PC-3 (cell line): ENCODE data around the gene DPEP1.

ENCODE experiments used
- EZH2 ChIP-seq: fragments of 300-600 bp; sonication (generic); IDR thresholded peaks from one replicate; pipeline ENCODE4 v1.6.1; 2017; ENCODE audit warnings: antibody characterized with exemption, mild to moderate bottlenecking, low read length; ENCODE audit not compliant: unreplicated experiment
- TF ChIP-seq, protein P1 (sequence below): fragments of 300-600 bp; sonication (generic); conservative IDR thresholded peaks from 2 replicates; pipeline ENCODE4 v1.5.1; 2017; ENCODE audit warnings: antibody characterized with exemption, low read depth, mild to moderate bottlenecking, low read length

DNA sequence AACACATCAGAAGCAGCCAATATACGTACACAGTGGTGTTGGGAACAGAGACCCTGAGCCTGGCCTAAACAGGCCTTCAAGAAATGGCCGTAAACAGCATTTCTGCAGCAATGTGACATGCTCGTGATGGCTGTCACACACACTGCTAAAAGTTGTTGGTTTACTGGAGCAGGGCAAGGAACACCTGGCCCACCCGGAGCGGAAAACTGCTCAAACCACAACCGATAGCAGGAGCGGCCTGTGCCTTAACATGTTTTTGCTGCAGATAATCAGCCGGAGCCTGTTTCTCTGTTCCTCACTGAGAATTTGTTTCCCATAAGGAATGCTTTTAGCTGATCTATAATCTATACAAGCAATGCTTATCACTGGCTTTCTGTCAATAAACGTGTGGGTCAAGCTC is 6.0 kb upstream of the DPEP1 start:
- no peak for TF ChIP-seq EZH2
- TF ChIP-seq, protein P1, sequence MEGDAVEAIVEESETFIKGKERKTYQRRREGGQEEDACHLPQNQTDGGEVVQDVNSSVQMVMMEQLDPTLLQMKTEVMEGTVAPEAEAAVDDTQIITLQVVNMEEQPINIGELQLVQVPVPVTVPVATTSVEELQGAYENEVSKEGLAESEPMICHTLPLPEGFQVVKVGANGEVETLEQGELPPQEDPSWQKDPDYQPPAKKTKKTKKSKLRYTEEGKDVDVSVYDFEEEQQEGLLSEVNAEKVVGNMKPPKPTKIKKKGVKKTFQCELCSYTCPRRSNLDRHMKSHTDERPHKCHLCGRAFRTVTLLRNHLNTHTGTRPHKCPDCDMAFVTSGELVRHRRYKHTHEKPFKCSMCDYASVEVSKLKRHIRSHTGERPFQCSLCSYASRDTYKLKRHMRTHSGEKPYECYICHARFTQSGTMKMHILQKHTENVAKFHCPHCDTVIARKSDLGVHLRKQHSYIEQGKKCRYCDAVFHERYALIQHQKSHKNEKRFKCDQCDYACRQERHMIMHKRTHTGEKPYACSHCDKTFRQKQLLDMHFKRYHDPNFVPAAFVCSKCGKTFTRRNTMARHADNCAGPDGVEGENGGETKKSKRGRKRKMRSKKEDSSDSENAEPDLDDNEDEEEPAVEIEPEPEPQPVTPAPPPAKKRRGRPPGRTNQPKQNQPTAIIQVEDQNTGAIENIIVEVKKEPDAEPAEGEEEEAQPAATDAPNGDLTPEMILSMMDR, result no peak
